ENCODE measurements around the gene ARPC4. TPM values are rescaled to one million over a fixed set of nuclear protein-coding genes. Genes with fewer than 3 reads are reported as not detected.

ARPC4 gene
- total RNA-seq, 1 donor from 2014 or later, result 164 TPM

GRCh38 chr3:9826815-9827573 lies 34.1 kb downstream of the ARPC4 start:
- H3K27me3 Mint-ChIP-seq (ENCODE audit: unreplicated experiment), result peaks cover 2% of the 10 kb centered on the region
- H3K9me3 Mint-ChIP-seq (ENCODE audit: unreplicated experiment), result peaks cover 2% of the 10 kb centered on the region
- peak; percentile 36 for DNase-seq
- H3K4me1 Mint-ChIP-seq (ENCODE audit: low read depth, unreplicated experiment), result no peaks in the 10 kb centered on the region
- TF ChIP-seq CTCF (IDR thresholded peaks at IDR 0.05; ENCODE audit: partially characterized antibody, unreplicated experiment), result peak; percentile 60
- H3K4me3 Mint-ChIP-seq (ENCODE audit: unreplicated experiment), result no peak overlapping the region
- H3K36me3 Mint-ChIP-seq (ENCODE audit: unreplicated experiment), result no peaks in the 10 kb centered on the region
- peak overlapping the region; percentile 52 for H3K27ac Mint-ChIP-seq (ENCODE audit: unreplicated experiment)

- TF ChIP-seq CTCF (IDR thresholded peaks at IDR 0.05; ENCODE audit: partially characterized antibody, unreplicated experiment), result no peak
- no peak for DNase-seq
- Mint-ChIP-seq H3K36me3 (ENCODE audit: unreplicated experiment) (no peaks in the 10 kb centered on the region), H3K4me3 (ENCODE audit: unreplicated experiment) (no peak overlapping the region), H3K27me3 (ENCODE audit: unreplicated experiment) (no peaks in the 10 kb centered on the region), H3K9me3 (ENCODE audit: unreplicated experiment) (peaks cover 3% of the 10 kb centered on the region), H3K4me1 (ENCODE audit: low read depth, unreplicated experiment) (no peaks in the 10 kb centered on the region), H3K27ac (ENCODE audit: unreplicated experiment) (no peak overlapping the region)
Measured at GRCh38 chr3:9828801-9829755, 36.2 kb downstream of the ARPC4 start.

GRCh38 chr3:9831253-9831652 lies 38.4 kb downstream of the ARPC4 start:
- TF ChIP-seq CTCF (IDR thresholded peaks at IDR 0.05; ENCODE audit: partially characterized antibody, unreplicated experiment), result no peak
- Mint-ChIP-seq H3K27ac (ENCODE audit: unreplicated experiment) (no peak overlapping the region), H3K36me3 (ENCODE audit: unreplicated experiment) (no peaks in the 10 kb centered on the region)

GRCh38 chr3:9833078-9833477 lies 40.2 kb downstream of the ARPC4 start:
- no peak for TF ChIP-seq CTCF (IDR thresholded peaks at IDR 0.05; ENCODE audit: partially characterized antibody, unreplicated experiment)
- H3K36me3 Mint-ChIP-seq (ENCODE audit: unreplicated experiment), result no peaks in the 10 kb centered on the region
- no peak overlapping the region for H3K4me3 Mint-ChIP-seq (ENCODE audit: unreplicated experiment)

More at GRCh38 chr3:9831253-9831652, 38.4 kb downstream of the ARPC4 start:
- no peaks in the 10 kb centered on the region for H3K4me1 Mint-ChIP-seq (ENCODE audit: low read depth, unreplicated experiment)
- H3K27me3 Mint-ChIP-seq (ENCODE audit: unreplicated experiment), result no peaks in the 10 kb centered on the region
- H3K9me3 Mint-ChIP-seq (ENCODE audit: unreplicated experiment), result peaks cover 5% of the 10 kb centered on the region
- DNase-seq, result no peak
- no peak overlapping the region for H3K4me3 Mint-ChIP-seq (ENCODE audit: unreplicated experiment)

More at GRCh38 chr3:9833078-9833477, 40.2 kb downstream of the ARPC4 start:
- DNase-seq, result no peak
- Mint-ChIP-seq H3K27me3 (ENCODE audit: unreplicated experiment) (no peaks in the 10 kb centered on the region), H3K4me1 (ENCODE audit: low read depth, unreplicated experiment) (no peaks in the 10 kb centered on the region), H3K27ac (ENCODE audit: unreplicated experiment) (no peak overlapping the region), H3K9me3 (ENCODE audit: unreplicated experiment) (peaks cover 6% of the 10 kb centered on the region)

All from glutamatergic neuron (in vitro differentiated cells).